DND-41 (cell line): ENCODE measurements around the gene UBE2U.

Experiments
- ATAC-seq: fragments of 200-7000 bp; cut with Tn5 transposase; 3 replicates; pipeline ENCODE4 v1.9.1; 2021; ENCODE audit warnings: low read depth; ENCODE audit not compliant: insufficient read depth
- DNase-seq: peaks from one replicate; pipeline ENCODE4 v3.0.0-alpha.2; 2020
- H2AFZ ChIP-seq: 2 replicates; pipeline ENCODE4 v1.6.0; 2012; ENCODE audit warnings: low read depth, low read length
- H3K27ac ChIP-seq: 2 replicates; pipeline ENCODE4 v1.5.1; 2012; ENCODE audit warnings: low read length, inconsistent platforms
- H3K27me3 ChIP-seq: fragments of 200-600 bp; sonication (generic); 2 replicates; pipeline ENCODE4 v1.6.0; 2012; ENCODE audit warnings: low read length, mild to moderate bottlenecking, inconsistent platforms; ENCODE audit not compliant: insufficient read depth, poor library complexity
- H3K36me3 ChIP-seq: 2 replicates; pipeline ENCODE4 v1.5.1; 2012; ENCODE audit warnings: low read length, inconsistent platforms; ENCODE audit not compliant: insufficient read depth
- H3K4me1 ChIP-seq: 2 replicates; pipeline ENCODE4 v1.5.1; 2012; ENCODE audit warnings: mild to moderate bottlenecking, low read length; ENCODE audit not compliant: insufficient read depth
- H3K4me2 ChIP-seq: 2 replicates; pipeline ENCODE4 v1.6.0; 2012; ENCODE audit warnings: mild to moderate bottlenecking, moderate library complexity, low read length, inconsistent platforms; ENCODE audit not compliant: insufficient read depth
- H3K4me3 ChIP-seq, 2 experiments: fragments of 200-600 bp in 1 of 2; shearing (Covaris generic) in 1 of 2; 2 replicates each; pipeline ENCODE4 v1.5.1; 2012 to 2016; ENCODE audit warnings: inconsistent platforms in 2 of 2, low read length in 2 of 2, mild to moderate bottlenecking in 2 of 2, low read depth in 1 of 2, moderate library complexity in 1 of 2
- H3K79me2 ChIP-seq: 2 replicates; pipeline ENCODE4 v1.6.0; 2012; ENCODE audit warnings: low read length, inconsistent platforms; ENCODE audit not compliant: insufficient read depth
- H3K9ac ChIP-seq: 2 replicates; pipeline ENCODE4 v1.6.0; 2012; ENCODE audit warnings: low read depth, mild to moderate bottlenecking, inconsistent platforms, low read length, moderate library complexity
- H3K9me3 ChIP-seq: 2 replicates; pipeline ENCODE4 v1.5.1; 2012; ENCODE audit warnings: low read length, moderate library complexity, mild to moderate bottlenecking, inconsistent platforms; ENCODE audit not compliant: insufficient read depth, severe bottlenecking
- H4K20me1 ChIP-seq: 2 replicates; pipeline ENCODE4 v1.6.0; 2012; ENCODE audit warnings: low read length; ENCODE audit not compliant: insufficient read depth
- EZH2 ChIP-seq: IDR thresholded peaks from 3 replicates; pipeline ENCODE4 v1.6.1; 2012; ENCODE audit warnings: borderline replicate concordance, low read depth, mild to moderate bottlenecking, moderate library complexity, low read length, inconsistent platforms; ENCODE audit not compliant: severe bottlenecking
- TF ChIP-seq, protein P1 (sequence below): IDR thresholded peaks from 2 replicates; pipeline ENCODE4 v1.5.1; 2012; ENCODE audit warnings: borderline replicate concordance, low read length, moderate library complexity, mild to moderate bottlenecking; ENCODE audit not compliant: poor library complexity, severe bottlenecking; ENCODE audit errors: extremely low read depth

Gene UBE2U

GRCh38 chr1:64263335-64263734, 59.9 kb downstream of the UBE2U start:
- H3K4me2 ChIP-seq = no peak overlapping the region
- no peaks in the 10 kb centered on the region for H3K9me3 ChIP-seq
- no peaks in the 10 kb centered on the region for H3K36me3 ChIP-seq
- H3K4me3 ChIP-seq = no peak overlapping the region
- no peak overlapping the region for H2AFZ ChIP-seq
- no peak for ATAC-seq
- no peak for TF ChIP-seq EZH2
- TF ChIP-seq, protein P1, sequence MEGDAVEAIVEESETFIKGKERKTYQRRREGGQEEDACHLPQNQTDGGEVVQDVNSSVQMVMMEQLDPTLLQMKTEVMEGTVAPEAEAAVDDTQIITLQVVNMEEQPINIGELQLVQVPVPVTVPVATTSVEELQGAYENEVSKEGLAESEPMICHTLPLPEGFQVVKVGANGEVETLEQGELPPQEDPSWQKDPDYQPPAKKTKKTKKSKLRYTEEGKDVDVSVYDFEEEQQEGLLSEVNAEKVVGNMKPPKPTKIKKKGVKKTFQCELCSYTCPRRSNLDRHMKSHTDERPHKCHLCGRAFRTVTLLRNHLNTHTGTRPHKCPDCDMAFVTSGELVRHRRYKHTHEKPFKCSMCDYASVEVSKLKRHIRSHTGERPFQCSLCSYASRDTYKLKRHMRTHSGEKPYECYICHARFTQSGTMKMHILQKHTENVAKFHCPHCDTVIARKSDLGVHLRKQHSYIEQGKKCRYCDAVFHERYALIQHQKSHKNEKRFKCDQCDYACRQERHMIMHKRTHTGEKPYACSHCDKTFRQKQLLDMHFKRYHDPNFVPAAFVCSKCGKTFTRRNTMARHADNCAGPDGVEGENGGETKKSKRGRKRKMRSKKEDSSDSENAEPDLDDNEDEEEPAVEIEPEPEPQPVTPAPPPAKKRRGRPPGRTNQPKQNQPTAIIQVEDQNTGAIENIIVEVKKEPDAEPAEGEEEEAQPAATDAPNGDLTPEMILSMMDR = no peak
- H3K27me3 ChIP-seq = peaks cover 4% of the 10 kb centered on the region
- H4K20me1 ChIP-seq = no peaks in the 10 kb centered on the region
- no peak for DNase-seq
- no peak overlapping the region for H3K27ac ChIP-seq
- no peaks in the 10 kb centered on the region for H3K79me2 ChIP-seq
- H3K9ac ChIP-seq = no peak overlapping the region
- H3K4me1 ChIP-seq = no peaks in the 10 kb centered on the region

DNA sequence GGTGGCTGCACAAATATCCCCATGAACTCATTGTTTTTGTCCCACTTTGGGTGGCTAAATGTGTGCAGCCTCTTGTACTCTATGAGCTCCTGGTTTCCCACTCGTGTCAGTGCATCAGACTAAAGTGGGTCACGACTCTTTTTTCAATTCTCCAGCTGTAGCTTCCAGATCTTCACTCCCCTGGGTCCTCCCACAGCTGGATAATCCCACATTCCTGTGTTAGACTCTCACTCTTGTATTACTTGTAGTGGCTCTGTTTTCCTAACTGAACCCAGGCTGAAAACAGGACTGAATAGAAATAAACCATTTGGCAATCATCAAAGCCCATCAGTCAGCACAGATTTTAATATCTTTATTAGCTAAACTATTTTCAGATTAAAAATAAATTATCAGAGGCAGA, 60.4 kb downstream of the UBE2U start:
- Histone ChIP-seq H3K79me2 (no peaks in the 10 kb centered on the region), H3K36me3 (no peaks in the 10 kb centered on the region), H3K9ac (no peak overlapping the region), H2AFZ (no peak overlapping the region), H3K4me1 (no peaks in the 10 kb centered on the region), H3K27me3 (peaks cover 4% of the 10 kb centered on the region), H3K9me3 (no peaks in the 10 kb centered on the region), H4K20me1 (no peaks in the 10 kb centered on the region), H3K27ac (no peak overlapping the region), H3K4me3 (no peak overlapping the region), H3K4me2 (no peak overlapping the region)
- TF ChIP-seq EZH2 = no peak
- TF ChIP-seq, protein P1 = no peak
- ATAC-seq = no peak
- DNase-seq = no peak

DNA sequence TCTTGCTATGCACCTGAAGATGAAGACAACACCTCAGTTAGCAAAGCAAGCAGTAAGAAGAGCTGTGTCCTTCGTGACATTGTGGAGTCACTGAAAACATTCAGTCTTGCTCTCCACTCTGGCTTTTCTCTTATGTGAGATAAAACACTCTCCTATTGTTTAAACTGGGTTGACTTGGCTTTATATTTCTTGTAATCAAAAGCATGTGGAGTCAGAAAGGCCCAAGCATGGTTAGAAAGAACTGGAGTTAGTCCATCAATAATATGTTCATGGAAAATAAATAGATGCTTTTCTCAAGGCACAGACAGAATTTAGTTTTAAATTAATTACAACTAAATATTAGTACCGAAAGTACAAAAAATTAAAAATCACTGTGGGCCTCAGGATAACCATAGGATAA, 61.7 kb downstream of the UBE2U start:
- TF ChIP-seq, protein P1 = no peak
- no peaks in the 10 kb centered on the region for H3K36me3 ChIP-seq
- H2AFZ ChIP-seq = no peak overlapping the region
- H3K4me2 ChIP-seq = no peak overlapping the region
- H3K9ac ChIP-seq = no peak overlapping the region
- H4K20me1 ChIP-seq = no peaks in the 10 kb centered on the region
- H3K27me3 ChIP-seq = peaks cover 4% of the 10 kb centered on the region
- no peaks in the 10 kb centered on the region for H3K4me1 ChIP-seq
- ATAC-seq = no peak
- H3K4me3 ChIP-seq = no peak overlapping the region
- no peaks in the 10 kb centered on the region for H3K9me3 ChIP-seq
- no peak overlapping the region for H3K27ac ChIP-seq
- no peaks in the 10 kb centered on the region for H3K79me2 ChIP-seq
- no peak for DNase-seq

- Histone ChIP-seq H3K4me1 (no peaks in the 10 kb centered on the region), H4K20me1 (no peaks in the 10 kb centered on the region), H3K27ac (no peak overlapping the region), H3K27me3 (peaks cover 4% of the 10 kb centered on the region), H2AFZ (no peak overlapping the region), H3K9me3 (no peaks in the 10 kb centered on the region), H3K4me3 (no peak overlapping the region), H3K36me3 (no peaks in the 10 kb centered on the region), H3K4me2 (no peak overlapping the region), H3K79me2 (no peaks in the 10 kb centered on the region), H3K9ac (no peak overlapping the region)
- ATAC-seq (no peak), DNase-seq (no peak)
- TF ChIP-seq EZH2 = no peak
- TF ChIP-seq, protein P1 = no peak
Measured at GRCh38 chr1:64266991-64267390, 63.6 kb downstream of the UBE2U start.
